Glutamatergic neuron (in vitro differentiated cells): ENCODE results near the gene LEFTY1. TPM values are rescaled to one million over a fixed set of nuclear protein-coding genes. Genes with fewer than 3 reads are reported as not detected.

Source experiments
- DNase-seq: peaks from one replicate; pipeline ENCODE4 v3.0.0; 2022
- H3K27ac Mint-ChIP-seq: one replicate; pipeline ENCODE4 v1.8.0; 2020; ENCODE audit warnings: mild to moderate bottlenecking, mixed read lengths, inconsistent platforms; ENCODE audit not compliant: unreplicated experiment
- H3K27me3 Mint-ChIP-seq: one replicate; pipeline ENCODE4 v1.8.0; 2020; ENCODE audit warnings: mild to moderate bottlenecking, moderate library complexity, mixed read lengths, inconsistent platforms; ENCODE audit not compliant: unreplicated experiment
- H3K36me3 Mint-ChIP-seq: one replicate; pipeline ENCODE4 v1.8.0; 2020; ENCODE audit warnings: mild to moderate bottlenecking, mixed read lengths, inconsistent platforms; ENCODE audit not compliant: unreplicated experiment
- H3K4me1 Mint-ChIP-seq: one replicate; pipeline ENCODE4 v1.8.0; 2020; ENCODE audit warnings: mild to moderate bottlenecking, low read depth, mixed read lengths, inconsistent platforms; ENCODE audit not compliant: unreplicated experiment
- H3K4me3 Mint-ChIP-seq: one replicate; pipeline ENCODE4 v1.8.0; 2020; ENCODE audit warnings: mild to moderate bottlenecking, mixed read lengths, inconsistent platforms; ENCODE audit not compliant: unreplicated experiment
- H3K9me3 Mint-ChIP-seq: one replicate; pipeline ENCODE4 v1.8.0; 2020; ENCODE audit warnings: mild to moderate bottlenecking, moderate library complexity, mixed read lengths, inconsistent platforms; ENCODE audit not compliant: unreplicated experiment
- CTCF ChIP-seq: fragments of 200-600 bp; sonication (generic); IDR thresholded peaks from one replicate; pipeline ENCODE4 v1.5.0; 2021; ENCODE audit not compliant: partially characterized antibody, unreplicated experiment
- total RNA-seq: library from RNA; stranded (reverse); fragmentation: NEBNext Ultra II Directional; extraction: Animal tissue kit (Norgen Biotek cat#: 25700); gene quantifications from one replicate; pipeline ENCODE4 v1.2.1, GENCODE V29; 2021; ENCODE audit not compliant: unreplicated experiment

The LEFTY1 gene
- total RNA-seq, 1 donor from 2014 or later = 2.3 TPM

- no peak overlapping the region for H3K27ac Mint-ChIP-seq
- no peak overlapping the region for H3K4me3 Mint-ChIP-seq
- no peak for DNase-seq
- TF ChIP-seq CTCF = no peak
- no peaks in the 10 kb centered on the region for H3K36me3 Mint-ChIP-seq
- peaks cover 5% of the 10 kb centered on the region for H3K27me3 Mint-ChIP-seq
- peaks cover 10% of the 10 kb centered on the region for H3K4me1 Mint-ChIP-seq
- peaks cover 8% of the 10 kb centered on the region for H3K9me3 Mint-ChIP-seq
Observed at GRCh38 chr1:225843426-225843795, 45.5 kb downstream of the LEFTY1 start.

- TF ChIP-seq CTCF = no peak
- no peak overlapping the region for H3K27ac Mint-ChIP-seq
- peaks cover 7% of the 10 kb centered on the region for H3K27me3 Mint-ChIP-seq
- peaks cover 4% of the 10 kb centered on the region for H3K4me1 Mint-ChIP-seq
- no peaks in the 10 kb centered on the region for H3K36me3 Mint-ChIP-seq
- H3K4me3 Mint-ChIP-seq = no peak overlapping the region
- H3K9me3 Mint-ChIP-seq = peaks cover 6% of the 10 kb centered on the region
- no peak for DNase-seq
Observed at GRCh38 chr1:225842788-225843425, 46.0 kb downstream of the LEFTY1 start.

- DNase-seq = no peak
- peaks cover 7% of the 10 kb centered on the region for H3K27me3 Mint-ChIP-seq
- peaks cover 6% of the 10 kb centered on the region for H3K9me3 Mint-ChIP-seq
- no peak overlapping the region for H3K4me3 Mint-ChIP-seq
- H3K27ac Mint-ChIP-seq = no peak overlapping the region
- no peaks in the 10 kb centered on the region for H3K36me3 Mint-ChIP-seq
- TF ChIP-seq CTCF = no peak
- H3K4me1 Mint-ChIP-seq = peaks cover 4% of the 10 kb centered on the region
Observed at GRCh38 chr1:225842074-225842473, 46.9 kb downstream of the LEFTY1 start.

- no peak for DNase-seq
- Mint-ChIP-seq H3K9me3 (peaks cover 6% of the 10 kb centered on the region), H3K27ac (no peak overlapping the region), H3K4me1 (peaks cover 2% of the 10 kb centered on the region), H3K4me3 (no peak overlapping the region), H3K27me3 (peaks cover 7% of the 10 kb centered on the region), H3K36me3 (no peaks in the 10 kb centered on the region)
- no peak for TF ChIP-seq CTCF
Observed at GRCh38 chr1:225840713-225841112, 48.2 kb downstream of the LEFTY1 start.

- Mint-ChIP-seq H3K9me3 (peaks cover 6% of the 10 kb centered on the region), H3K4me3 (no peak overlapping the region), H3K36me3 (no peaks in the 10 kb centered on the region), H3K27ac (no peak overlapping the region), H3K4me1 (peaks cover 2% of the 10 kb centered on the region), H3K27me3 (peaks cover 7% of the 10 kb centered on the region)
- no peak for DNase-seq
- TF ChIP-seq CTCF = no peak
Observed at GRCh38 chr1:225840223-225840610, 48.7 kb downstream of the LEFTY1 start.
